ENCODE results near the gene MRPS10. TPM values are rescaled to one million over a fixed set of nuclear protein-coding genes. Genes with fewer than 3 reads are reported as not detected.
A peak's percentile ranks its signal among the peaks of the same experiment; 100 is the strongest.
"Not testable (repeated sequence)": the region's sequence is repeated elsewhere in the genome, so short reads cannot be mapped to it uniquely, and the experiment has no call there.

MRPS10 gene
- total RNA-seq, 4 donors from 2014 or later = 7.6 to 52.8 (median 22.2) TPM

GRCh38 chr6:42224222-42225028 is 6.8 kb upstream of the MRPS10 start:
- H3K27me3 ChIP-seq = no peaks in the 10 kb centered on the region
- H3K9me3 ChIP-seq = no peaks in the 10 kb centered on the region
- H3K4me1 ChIP-seq = no peaks in the 10 kb centered on the region
- intact Hi-C loops (cut with DNase I; ENCODE audit: low total_unique reads) = no loop called here
- H3K36me3 ChIP-seq = no peaks in the 10 kb centered on the region
- H3K4me3 ChIP-seq = no peak overlapping the region
- DNase-seq = no peak
- TF ChIP-seq POLR2A (IDR thresholded peaks at IDR 0.05) = no peak
- no peak for TF ChIP-seq CTCF (IDR thresholded peaks at IDR 0.05)
- H3K27ac ChIP-seq = no peak overlapping the region

GRCh38 chr6:42222448-42222847 is 4.8 kb upstream of the MRPS10 start:
- no peak overlapping the region for H3K27ac ChIP-seq
- no peaks in the 10 kb centered on the region for H3K27me3 ChIP-seq
- no peak overlapping the region for H3K4me3 ChIP-seq
- intact Hi-C loops (cut with DNase I; ENCODE audit: low total_unique reads) = no loop called here
- DNase-seq = no peak
- no peak for TF ChIP-seq CTCF (IDR thresholded peaks at IDR 0.05)
- TF ChIP-seq POLR2A (IDR thresholded peaks at IDR 0.05) = no peak
- no peaks in the 10 kb centered on the region for H3K36me3 ChIP-seq
- no peaks in the 10 kb centered on the region for H3K9me3 ChIP-seq
- H3K4me1 ChIP-seq = no peaks in the 10 kb centered on the region

- H3K4me3 ChIP-seq = no peak overlapping the region
- no peak for DNase-seq
- no peaks in the 10 kb centered on the region for H3K9me3 ChIP-seq
- no peaks in the 10 kb centered on the region for H3K27me3 ChIP-seq
- intact Hi-C loops (cut with DNase I; ENCODE audit: low total_unique reads) = no loop called here
- no peak overlapping the region for H3K27ac ChIP-seq
- no peak for TF ChIP-seq CTCF (IDR thresholded peaks at IDR 0.05)
- no peak for TF ChIP-seq POLR2A (IDR thresholded peaks at IDR 0.05)
- H3K4me1 ChIP-seq = peaks cover 0 to 3% of the 10 kb centered on the region in 2 donors
- no peaks in the 10 kb centered on the region for H3K36me3 ChIP-seq
Observed at GRCh38 chr6:42221546-42221945, 3.9 kb upstream of the MRPS10 start.

- DNase-seq = no peak
- TF ChIP-seq POLR2A (IDR thresholded peaks at IDR 0.05) = no peak
- TF ChIP-seq CTCF (IDR thresholded peaks at IDR 0.05) = no peak
- Histone ChIP-seq H3K27ac (no peak overlapping the region), H3K27me3 (no peaks in the 10 kb centered on the region), H3K4me1 (peaks cover 0 to 5% of the 10 kb centered on the region in 2 donors), H3K9me3 (no peaks in the 10 kb centered on the region), H3K4me3 (no peak overlapping the region), H3K36me3 (no peaks in the 10 kb centered on the region)
- intact Hi-C loops (cut with DNase I; ENCODE audit: low total_unique reads) = no loop called here
Observed at GRCh38 chr6:42220807-42221206, 3.1 kb upstream of the MRPS10 start.

GRCh38 chr6:42217157-42217518 is 523 bp downstream of the MRPS10 start:
- intact Hi-C loops (cut with DNase I; ENCODE audit: low total_unique reads) = no loop called here
- no peaks in the 10 kb centered on the region for H3K27me3 ChIP-seq
- no peak for DNase-seq
- H3K36me3 ChIP-seq = no peaks in the 10 kb centered on the region
- TF ChIP-seq POLR2A (IDR thresholded peaks at IDR 0.05) = no peak
- TF ChIP-seq CTCF (IDR thresholded peaks at IDR 0.05) = no peak
- H3K4me3 ChIP-seq = peak overlapping the region; percentile 58 to 73
- peaks cover 0 to 5% of the 10 kb centered on the region in 2 donors for H3K4me1 ChIP-seq
- no peaks in the 10 kb centered on the region for H3K9me3 ChIP-seq
- H3K27ac ChIP-seq = peak overlapping the region; percentile 72 to 79

GRCh38 chr6:42216495-42216894 is 1.2 kb downstream of the MRPS10 start:
- DNase-seq; H3K27me3 ChIP-seq; H3K36me3 ChIP-seq; H3K27ac ChIP-seq; H3K9me3 ChIP-seq; intact Hi-C loops (cut with DNase I; ENCODE audit: low total_unique reads); H3K4me1 ChIP-seq: not testable (repeated sequence)
- H3K4me3 ChIP-seq = peak overlapping the region in 1 of 2 donors; percentile 73

Measured in uterus (tissue), 4 donors.